Stimulated activated CD8-positive, alpha-beta memory T cell treated with anti-CD3 and anti-CD28 coated beads, Interleukin-7, amount 100 ng/mL, for 1 hour (primary cell): ENCODE results near the gene FAM25G.
"Not testable (repeated sequence)": the region's sequence is repeated elsewhere in the genome, so short reads cannot be mapped to it uniquely, and the experiment has no call there.

ENCODE experiments used
- DNase-seq, 2 donors: peaks; one replicate each; pipeline ENCODE4 v3.0.0-alpha.2; 2020; ENCODE audit warnings: low read depth in 2 of 2

Gene FAM25G

GRCh38 chr10:47491600-47491999 lies at the start of gene FAM25G:
TSS of gene FAM25G (minus strand) at chr10:47491700. CDS start at chr10:47491674, 26 bp downstream.
- DNase-seq, result not testable (repeated sequence)

- not testable (repeated sequence) for DNase-seq
Measured at GRCh38 chr10:47536430-47536829, 44.9 kb upstream of the FAM25G start.

GRCh38 chr10:47523475-47523874 lies 32.0 kb upstream of the FAM25G start, which contains the start of gene AGAP9:
TSS of gene AGAP9 (minus strand) at chr10:47523638. CDS start at chr10:47523526, 112 bp downstream.
- DNase-seq, result not testable (repeated sequence)

- not testable (repeated sequence) for DNase-seq
Measured at GRCh38 chr10:47502313-47502712, 10.8 kb upstream of the FAM25G start.

- DNase-seq, result not testable (repeated sequence)
Measured at GRCh38 chr10:47494226-47494625, 2.7 kb upstream of the FAM25G start.

- not testable (repeated sequence) for DNase-seq
Measured at GRCh38 chr10:47489630-47490029, 1.9 kb downstream of the FAM25G start.

GRCh38 chr10:47485943-47486342 lies 5.6 kb downstream of the FAM25G start:
- not testable (repeated sequence) for DNase-seq

- not testable (repeated sequence) for DNase-seq
Measured at GRCh38 chr10:47484786-47485185, 6.7 kb downstream of the FAM25G start.

- not testable (repeated sequence) for DNase-seq
Measured at GRCh38 chr10:47483923-47484322, 7.6 kb downstream of the FAM25G start, which contains the start of gene ANXA8. TSS of gene ANXA8 (minus strand) at chr10:47484115. CDS start at chr10:47483933, 182 bp downstream.

- DNase-seq, result not testable (repeated sequence)
Measured at GRCh38 chr10:47482367-47482766, 9.1 kb downstream of the FAM25G start.

GRCh38 chr10:47481768-47482181 lies 9.7 kb downstream of the FAM25G start:
- DNase-seq, result not testable (repeated sequence)

GRCh38 chr10:47481182-47481766 lies 10.2 kb downstream of the FAM25G start:
- not testable (repeated sequence) for DNase-seq

- DNase-seq, result not testable (repeated sequence)
Measured at GRCh38 chr10:47480133-47480532, 11.4 kb downstream of the FAM25G start.

GRCh38 chr10:47478114-47478513 lies 13.4 kb downstream of the FAM25G start:
- DNase-seq, result not testable (repeated sequence)

GRCh38 chr10:47477078-47477477 lies 14.4 kb downstream of the FAM25G start:
- not testable (repeated sequence) for DNase-seq

GRCh38 chr10:47475101-47475500 lies 16.4 kb downstream of the FAM25G start:
- DNase-seq, result not testable (repeated sequence)

GRCh38 chr10:47473516-47473915 lies 18.0 kb downstream of the FAM25G start:
- not testable (repeated sequence) for DNase-seq

- DNase-seq, result not testable (repeated sequence)
Measured at GRCh38 chr10:47472647-47473046, 18.9 kb downstream of the FAM25G start.

GRCh38 chr10:47472072-47472471 lies 19.4 kb downstream of the FAM25G start:
- DNase-seq, result not testable (repeated sequence)

GRCh38 chr10:47468731-47469528 lies 22.6 kb downstream of the FAM25G start:
- DNase-seq, result not testable (repeated sequence)

GRCh38 chr10:47467957-47468356 lies 23.5 kb downstream of the FAM25G start:
- not testable (repeated sequence) for DNase-seq

GRCh38 chr10:47467458-47467857 lies 24.0 kb downstream of the FAM25G start:
- not testable (repeated sequence) for DNase-seq
